Ramos (cell line): Measurements from ENCODE around the gene KIF26B.
"Not testable (repeated sequence)": the region's sequence is repeated elsewhere in the genome, so short reads cannot be mapped to it uniquely, and the experiment has no call there.

Experiments
- in situ Hi-C: fragments of 300-500 bp; cut with MboI; formaldehyde crosslinking; loops from one replicate; pipeline ENCODE4 v1.14.3; 2022; ENCODE audit warnings: low sequenced_read_pairs; ENCODE audit not compliant: unreplicated experiment

The KIF26B gene

DNA sequence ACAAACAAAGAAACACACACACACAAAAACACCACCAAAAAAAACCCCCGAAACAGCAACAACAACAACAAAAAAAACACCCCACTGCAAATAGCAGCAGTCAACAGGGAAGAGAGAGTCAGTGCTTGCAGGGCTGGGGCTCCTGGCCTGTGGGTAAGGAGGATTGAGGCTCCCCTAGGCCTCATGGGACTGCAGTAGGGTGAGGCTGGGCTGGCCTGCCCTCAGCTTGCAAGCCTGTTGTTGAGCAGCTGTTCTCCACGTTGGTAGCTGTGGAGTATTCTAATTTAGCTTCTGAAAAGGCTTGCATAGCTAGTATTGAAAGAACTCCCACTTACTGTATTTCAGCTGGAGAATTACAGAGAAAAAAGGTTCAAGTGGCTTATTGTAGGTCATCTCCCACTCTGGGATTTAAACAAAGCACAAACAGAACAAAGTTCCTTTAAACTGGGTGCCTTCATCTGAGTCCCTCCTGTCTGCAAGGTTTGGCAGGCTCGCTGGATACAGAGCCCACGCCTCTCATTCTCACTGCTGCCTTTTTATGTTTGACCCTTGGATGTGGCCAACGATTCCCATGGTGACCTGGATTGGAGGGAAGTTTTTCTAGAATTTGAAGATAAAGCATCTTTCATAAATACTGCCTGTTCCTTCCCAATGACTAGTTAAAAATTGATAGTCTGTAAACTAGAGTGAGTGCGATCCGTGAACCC, 247.2 kb downstream of the KIF26B start:
- in situ Hi-C loops, result no loop called here

DNA sequence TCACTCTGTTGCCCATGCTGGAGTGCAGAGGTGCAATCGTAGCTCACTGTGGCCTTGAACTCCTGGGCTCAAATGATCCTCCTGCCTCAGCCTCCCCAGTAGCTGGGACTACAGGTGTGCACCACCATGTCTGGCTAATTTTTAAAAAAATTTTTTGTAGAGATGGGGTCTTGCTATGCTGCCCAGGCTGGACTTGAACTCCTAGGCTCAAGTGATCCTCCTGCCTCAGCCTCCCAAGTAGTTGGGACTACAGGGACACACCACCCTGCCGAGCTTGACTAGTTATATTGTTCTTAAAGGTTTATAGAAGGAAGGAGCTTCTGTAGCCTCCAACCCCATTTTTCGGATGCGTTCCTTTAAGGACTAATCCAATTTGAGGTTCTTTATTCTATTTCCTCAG, 248.2 kb downstream of the KIF26B start:
- in situ Hi-C loops, result not testable (repeated sequence)

DNA sequence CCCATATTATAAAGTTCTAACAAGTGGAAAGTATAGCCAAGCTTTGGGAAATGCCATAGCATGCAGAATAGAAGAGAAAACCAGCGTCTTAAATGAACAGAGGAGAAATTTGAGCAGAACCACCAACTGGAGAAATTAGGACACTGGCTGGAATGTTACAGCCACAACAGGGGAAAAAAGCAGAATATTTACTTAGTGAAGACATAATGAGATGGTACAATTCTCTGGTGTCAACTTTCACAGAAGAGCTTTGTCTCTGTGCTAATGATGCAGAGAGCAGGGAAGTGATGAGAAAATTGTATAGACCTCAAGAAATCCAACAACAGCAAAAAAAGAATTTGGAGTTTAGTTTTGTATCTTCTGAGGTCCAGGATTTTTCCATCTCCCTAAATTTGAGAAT, 249.7 kb downstream of the KIF26B start:
- in situ Hi-C loops, result no loop called here

DNA sequence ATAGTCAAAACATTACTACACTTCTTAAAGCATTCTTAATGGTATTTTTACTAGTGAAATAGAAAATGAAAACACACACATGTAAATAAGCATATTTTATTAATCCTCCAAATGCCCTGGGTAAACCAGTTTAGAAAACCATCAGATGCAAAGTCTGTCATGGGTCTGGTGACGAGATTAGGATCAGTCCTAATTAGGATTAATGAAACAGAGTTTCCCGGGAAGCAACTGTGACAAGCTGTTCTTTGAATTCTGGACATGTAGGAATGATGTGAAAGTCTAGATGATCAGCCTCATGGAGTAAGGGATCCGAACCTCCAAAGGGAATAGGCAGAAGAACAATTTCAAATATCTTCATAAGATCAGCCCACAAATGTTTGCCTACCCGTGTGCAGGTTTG, 250.2 kb downstream of the KIF26B start:
- in situ Hi-C loops, result no loop called here

DNA sequence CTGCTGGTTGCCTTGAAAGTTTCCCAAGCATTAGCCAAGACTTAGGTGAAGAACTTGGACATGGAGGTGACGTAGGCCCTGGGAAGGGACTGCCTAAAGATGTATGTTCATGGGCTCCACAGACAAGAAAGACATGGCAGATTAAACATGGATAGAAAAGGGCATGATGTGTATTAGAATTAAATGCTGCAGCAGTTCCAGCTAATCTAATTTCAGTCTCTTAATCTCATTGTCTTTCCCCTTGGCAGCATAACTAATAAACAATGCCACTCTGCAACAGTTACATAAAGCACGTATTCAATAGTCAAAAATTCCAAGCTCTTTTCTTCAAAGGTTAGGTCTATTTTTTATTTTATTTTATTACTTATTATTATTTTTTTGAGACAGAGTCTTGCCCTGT, 251.6 kb downstream of the KIF26B start:
- in situ Hi-C loops, result no loop called here

DNA sequence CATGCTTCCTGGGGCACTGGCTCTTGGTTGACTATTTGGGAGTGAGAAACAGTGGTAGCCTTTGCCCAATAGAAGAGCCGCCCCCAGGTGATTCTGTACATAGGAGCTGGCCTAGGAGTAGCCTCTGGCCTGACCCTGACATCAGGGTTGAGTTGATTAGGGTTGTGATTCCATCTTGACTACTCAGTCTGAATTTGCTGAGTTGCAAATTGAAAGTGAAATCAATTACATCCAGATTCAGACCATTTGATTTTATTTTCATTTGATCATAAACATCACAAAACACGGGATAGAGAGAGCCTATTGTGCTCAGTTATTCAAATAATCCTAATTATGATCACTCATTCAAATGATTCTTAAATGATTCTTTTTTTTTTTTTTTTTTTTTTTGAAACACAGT, 253.2 kb downstream of the KIF26B start:
- in situ Hi-C loops, result no loop called here

DNA sequence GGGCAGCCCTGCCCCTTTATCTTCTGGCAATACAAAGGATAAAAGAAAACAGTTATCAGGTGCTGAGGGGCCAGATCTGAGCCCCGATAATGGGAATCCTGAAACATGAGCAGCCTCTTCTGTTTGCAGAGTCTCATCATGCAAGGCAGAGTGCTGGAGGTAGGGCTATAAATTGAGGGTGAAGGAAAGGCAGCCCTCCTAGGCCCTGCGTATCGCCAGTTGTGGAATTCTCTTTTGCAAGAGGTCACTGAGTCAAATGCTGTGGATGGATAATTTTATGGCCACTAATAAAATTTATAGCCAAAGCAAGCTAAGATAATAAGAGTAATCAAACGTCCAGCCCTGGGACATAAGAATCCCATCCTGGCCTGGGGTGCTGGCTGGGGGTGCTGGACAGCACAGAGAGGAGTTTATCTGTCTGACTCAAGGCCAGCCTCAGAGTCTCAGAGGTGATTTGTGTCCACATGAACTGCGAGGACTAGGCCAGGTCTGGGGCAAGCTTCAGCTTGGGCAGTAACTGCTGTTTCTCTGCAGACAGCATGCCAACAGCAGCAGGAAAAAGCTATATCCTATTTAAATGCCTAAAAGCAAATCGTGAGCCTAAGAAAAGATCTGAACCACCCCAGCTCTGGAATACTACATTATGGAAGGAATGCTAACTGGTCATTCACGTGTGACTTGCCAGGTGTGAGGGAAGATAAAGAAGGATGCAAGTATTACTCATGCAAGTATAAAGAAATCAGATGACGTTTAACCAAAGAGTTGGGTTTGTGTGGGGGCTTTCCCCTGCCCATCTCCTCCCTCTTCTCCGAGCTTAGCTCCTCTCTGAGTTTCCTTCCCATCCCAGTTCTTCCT, 254.8 kb downstream of the KIF26B start:
- in situ Hi-C loops, result no loop called here

DNA sequence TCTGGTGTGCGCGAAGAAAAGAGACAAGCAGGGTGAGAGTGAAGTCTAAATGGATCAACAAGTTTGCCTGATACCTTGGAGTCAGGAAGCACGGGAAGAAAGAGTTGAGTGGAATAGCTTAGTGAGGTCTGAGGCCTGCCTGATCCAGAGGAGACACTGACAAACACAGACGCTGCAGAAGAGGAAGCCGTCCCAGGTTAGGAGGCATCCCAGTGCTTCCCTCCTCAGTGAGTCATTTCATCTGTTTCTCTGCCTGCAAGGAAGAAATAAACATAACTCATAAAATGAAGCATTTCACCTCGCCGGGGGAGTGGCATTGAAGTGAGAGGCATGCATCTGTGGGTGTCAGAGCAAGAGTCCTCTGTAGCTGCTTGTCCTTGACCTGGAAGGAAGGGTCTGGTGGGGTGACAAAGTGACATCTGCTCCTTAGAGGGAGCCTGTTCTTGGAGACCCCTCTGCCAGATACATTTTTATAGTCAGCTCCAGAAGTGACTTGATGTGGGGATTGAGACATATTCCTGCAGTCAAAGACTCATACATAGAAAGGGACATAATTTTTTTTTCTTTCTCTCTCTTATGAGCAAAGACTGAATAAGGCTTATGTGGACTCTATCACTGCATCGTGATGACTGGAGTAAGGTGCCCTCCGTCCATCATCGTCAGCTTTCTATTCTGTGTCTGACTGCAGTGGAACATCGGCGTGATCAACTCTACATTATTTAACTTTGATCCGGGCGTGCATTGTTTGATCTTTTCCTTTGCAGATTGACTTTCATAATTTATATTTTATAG, 256.7 kb downstream of the KIF26B start:
- in situ Hi-C loops, result no loop called here

DNA sequence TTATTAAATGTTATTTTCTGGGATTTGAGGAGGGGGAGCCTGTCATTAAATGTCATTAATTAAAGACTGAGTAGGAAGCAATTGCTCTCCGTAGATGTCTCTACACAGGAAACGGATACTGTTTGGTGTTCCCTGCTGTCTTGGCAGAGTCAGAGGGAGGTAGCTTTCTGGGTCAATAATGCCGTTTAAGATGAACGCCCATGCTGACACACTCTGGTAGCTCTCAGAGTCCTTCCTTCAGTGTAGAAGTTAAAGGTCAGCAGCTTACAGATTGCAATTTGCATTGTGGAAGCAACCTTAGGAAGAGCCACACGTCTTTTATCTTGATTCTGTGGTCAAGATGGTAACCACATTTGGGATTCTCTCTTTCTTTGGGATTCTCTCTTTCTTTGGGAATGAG, 257.5 kb downstream of the KIF26B start:
- in situ Hi-C loops, result no loop called here

DNA sequence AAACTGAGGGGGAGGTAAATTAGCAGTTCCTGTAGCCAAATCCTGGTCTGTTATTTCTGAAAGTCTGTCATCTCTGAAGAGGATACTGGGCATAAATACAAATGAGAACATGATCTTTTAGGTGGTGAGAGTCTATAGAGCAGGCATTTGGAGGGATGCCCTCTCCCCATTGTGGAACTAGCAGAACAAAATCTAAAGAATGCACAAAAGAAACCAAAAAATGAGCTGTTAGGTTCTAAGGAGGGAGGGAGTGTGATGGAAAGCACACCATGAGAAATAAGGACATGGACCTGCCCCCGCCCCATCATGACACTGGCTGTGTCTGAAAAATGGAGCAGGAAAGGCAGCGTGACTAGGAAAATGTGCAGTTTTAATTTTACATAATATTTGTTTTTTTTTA, 262.0 kb downstream of the KIF26B start:
- in situ Hi-C loops, result no loop called here

DNA sequence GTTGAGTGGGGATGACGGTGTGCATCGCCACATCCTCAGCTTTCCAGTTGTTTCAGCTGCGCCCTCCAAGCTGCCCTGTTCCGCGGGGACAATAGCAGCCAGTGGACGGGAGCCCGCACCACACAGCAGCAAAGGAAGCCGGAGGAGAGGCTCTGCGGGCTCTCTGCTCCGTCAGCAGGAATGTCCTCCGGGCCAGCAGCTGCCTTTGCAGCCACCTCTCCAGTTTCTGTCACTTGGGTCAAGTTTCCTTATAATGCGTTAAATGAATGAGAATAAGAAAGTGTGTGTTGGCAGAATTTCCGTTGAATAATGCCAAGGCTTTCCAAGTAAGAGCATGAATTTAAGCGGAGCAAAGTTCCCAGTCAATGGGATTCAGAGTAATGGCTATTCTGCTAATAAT, 263.3 kb downstream of the KIF26B start:
- in situ Hi-C loops, result no loop called here

DNA sequence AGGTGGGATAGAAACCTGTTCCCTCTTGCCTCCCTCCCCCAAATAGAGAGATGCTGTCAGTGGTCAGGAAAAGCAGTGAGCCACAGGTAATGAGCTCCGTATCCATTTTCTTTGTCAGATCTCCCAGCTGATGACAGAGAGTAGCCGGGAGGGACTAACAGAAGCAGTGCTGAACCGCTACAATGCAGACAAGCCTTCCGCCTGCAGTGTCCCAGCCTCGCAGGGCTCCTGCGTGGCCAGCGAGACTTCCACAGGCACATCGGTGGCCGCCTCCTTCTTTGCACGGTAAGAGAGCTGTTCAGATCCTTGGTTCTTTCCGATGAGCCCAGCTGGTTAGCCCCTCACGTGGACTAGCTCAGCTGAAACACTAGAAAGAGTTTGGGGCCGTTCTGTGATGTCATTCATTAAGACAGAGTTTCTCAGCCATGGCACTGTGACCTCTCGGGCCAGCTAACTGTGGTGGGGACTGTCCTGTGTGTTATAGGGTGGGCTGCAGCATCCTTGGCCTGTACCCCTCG, 264.7 kb downstream of the KIF26B start:
- in situ Hi-C loops, result no loop called here

DNA sequence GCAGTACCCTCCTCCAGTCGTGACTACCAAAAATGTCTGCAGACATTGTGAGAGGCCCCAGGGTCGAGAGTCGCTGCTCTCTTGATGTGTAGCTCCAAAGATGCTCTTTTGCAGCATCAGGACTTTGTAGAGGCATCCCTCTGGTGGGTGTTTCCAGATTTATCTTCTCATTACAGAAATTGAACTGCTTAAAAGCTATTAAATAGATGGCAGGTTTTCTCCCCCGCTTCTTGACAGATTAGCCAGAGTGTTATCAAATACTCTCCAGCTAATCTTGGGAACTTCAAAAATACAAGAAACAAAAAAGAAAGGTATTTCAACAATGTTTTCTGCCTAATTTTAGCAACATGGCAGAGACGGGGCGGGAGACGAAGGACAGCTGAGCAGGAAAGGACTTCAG, 265.2 kb downstream of the KIF26B start:
- in situ Hi-C loops, result no loop called here

DNA sequence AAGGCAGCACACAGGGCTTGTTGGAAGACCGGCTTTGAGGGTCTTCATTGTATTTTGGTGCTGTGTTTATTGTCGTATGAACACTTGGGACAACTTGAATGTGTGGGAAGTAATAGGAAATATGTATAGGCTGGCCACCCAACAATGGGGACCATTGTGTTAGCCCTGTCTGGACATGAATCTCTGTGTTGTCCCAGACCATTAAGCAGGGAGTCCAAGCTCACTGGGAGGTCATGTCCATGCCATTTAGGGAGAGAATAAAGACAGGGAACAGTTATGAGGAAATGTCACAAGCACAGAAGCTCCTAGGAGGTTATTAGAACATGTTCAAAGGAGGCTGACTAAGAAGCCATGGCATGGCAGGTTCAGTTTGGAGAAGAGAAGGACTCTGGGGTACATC, 266.1 kb downstream of the KIF26B start:
- in situ Hi-C loops, result no loop called here

DNA sequence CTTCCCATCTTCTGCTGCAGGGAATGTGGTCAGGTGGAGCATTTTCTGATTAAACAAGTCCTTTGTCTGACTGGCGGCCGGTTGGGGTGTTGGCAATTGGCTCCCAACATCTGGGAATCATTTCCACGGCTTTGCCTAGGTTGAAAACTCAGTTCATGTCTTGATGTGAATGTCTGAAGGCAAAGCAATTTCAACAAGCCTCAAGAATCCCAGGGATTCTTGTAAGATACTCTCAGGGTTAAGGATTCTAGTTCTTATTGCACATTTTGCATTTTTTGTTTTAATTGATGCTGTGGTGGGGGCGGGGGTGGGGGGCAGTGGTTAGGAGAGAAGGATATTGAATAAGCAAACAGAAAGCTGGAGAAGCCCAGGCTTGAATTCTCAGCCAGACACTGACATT, 273.9 kb downstream of the KIF26B start:
- in situ Hi-C loops, result no loop called here

DNA sequence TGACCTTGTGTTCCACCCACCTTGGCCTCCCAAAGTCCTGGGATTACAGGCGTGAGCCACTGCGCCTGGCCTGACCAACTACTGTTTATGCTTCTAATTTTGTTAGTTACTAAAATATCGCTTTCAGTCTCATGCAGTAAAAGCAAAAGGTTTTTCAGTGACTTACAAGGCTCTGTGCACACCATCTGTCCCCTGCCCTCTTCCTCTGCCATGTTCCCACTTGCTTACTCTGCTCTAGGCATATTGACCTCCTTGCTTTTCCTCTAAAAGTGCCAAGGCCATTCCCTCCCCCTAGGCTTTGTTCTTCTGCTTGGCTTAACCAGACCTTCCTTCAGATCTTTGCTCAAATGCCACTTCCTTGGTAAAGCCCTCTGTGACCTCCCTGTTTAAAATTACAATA, 276.9 kb downstream of the KIF26B start:
- in situ Hi-C loops, result no loop called here

DNA sequence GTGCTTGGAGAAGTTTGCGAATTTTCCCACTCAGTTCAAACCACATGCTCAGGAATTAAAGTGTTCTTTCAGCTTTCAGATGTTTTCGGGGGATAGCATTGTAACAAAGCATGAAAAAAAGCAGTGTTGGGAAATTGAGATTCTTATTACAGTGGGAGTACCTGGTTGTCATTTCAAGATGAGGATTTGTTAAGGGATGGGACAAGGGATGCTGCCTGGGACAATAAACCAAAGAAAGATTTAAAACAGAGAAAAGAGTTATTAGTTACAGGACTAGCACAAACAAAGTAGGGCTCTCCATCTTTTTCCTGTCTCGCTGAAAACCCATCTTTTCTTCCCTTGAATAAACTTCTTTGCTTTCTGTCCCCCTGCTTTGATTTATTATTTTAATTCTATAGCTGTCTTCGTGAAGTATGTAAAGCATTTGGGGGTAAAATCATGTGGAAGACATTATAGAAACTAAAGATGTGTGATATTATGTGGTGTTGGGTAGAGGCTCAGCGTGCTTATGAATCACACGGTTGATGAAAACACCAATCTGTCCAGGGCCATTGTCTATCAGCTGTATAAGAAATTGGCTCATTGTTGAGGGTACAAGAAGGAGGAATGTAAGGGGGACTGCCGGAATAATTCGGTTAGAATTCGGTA, 277.6 kb downstream of the KIF26B start:
- in situ Hi-C loops, result no loop called here

DNA sequence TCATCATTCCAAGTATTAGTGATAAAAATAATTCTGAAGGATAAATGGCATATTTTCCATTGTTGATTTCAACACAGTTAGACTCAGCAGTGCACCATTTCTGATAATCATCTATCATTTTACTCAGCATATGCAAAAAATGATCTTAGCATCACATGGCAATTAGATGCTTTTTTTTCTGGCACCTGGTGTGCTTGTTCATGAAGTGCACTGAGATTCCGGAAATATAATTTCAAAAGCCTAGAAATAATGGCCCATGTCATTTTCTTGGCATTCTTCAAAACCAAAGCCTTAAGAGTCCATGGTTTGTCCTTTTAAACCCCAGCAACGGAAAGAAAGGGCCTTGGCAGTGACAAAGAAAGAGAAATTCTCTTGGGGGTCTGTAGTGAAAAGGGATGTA, 278.8 kb downstream of the KIF26B start:
- in situ Hi-C loops, result no loop called here

DNA sequence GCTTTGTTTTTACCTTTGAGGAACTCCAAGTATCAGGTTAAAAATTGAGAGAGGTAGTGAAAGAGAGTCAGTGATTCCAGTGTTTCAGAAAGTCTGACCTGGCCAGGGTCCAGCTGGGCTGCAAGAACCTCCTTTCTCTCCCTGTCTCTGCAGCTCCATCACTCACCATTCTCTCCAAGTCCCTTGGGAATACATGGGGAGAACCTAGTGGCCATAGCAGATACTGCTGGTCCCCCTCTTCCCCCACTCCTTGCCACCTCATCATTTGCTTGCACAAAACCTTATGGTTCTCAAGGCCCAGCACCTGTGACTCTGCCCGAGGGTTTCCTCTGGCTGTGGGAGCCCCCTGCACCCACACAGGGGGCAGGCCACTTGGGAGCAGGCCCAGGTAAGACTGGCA, 279.5 kb downstream of the KIF26B start:
- in situ Hi-C loops, result no loop called here

DNA sequence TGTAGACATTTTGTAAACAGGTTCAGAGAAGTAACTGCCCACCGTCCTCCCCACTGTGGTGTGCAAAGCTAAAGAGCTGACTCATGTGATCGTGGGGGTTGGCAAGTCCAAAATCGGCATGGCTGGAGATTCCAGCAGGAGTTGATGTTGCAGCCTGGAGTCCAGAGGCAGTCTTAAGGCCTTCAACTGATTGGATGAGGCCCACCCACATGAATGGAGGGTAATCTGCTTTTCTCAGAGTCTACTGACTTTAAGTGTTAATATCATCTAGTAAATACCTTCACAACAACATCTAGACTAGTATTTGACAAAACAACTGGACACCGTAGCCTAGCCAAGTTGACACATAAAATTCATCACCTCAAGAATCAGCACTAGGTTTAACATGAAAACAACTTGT, 281.6 kb downstream of the KIF26B start:
- in situ Hi-C loops, result no loop called here
